Measurements from ENCODE around the gene ANKRD60. TPM values are rescaled to one million over a fixed set of nuclear protein-coding genes. Genes with fewer than 3 reads are reported as not detected.

The ANKRD60 gene
- total RNA-seq, 1 experiment from 2014 or later: not detected

- TF ChIP-seq, protein P1, sequence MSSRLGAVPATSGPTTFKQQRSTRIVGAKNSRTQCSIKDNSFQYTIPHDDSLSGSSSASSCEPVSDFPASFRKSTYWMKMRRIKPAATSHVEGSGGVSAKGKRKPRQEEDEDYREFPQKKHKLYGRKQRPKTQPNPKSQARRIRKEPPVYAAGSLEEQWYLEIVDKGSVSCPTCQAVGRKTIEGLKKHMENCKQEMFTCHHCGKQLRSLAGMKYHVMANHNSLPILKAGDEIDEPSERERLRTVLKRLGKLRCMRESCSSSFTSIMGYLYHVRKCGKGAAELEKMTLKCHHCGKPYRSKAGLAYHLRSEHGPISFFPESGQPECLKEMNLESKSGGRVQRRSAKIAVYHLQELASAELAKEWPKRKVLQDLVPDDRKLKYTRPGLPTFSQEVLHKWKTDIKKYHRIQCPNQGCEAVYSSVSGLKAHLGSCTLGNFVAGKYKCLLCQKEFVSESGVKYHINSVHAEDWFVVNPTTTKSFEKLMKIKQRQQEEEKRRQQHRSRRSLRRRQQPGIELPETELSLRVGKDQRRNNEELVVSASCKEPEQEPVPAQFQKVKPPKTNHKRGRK (CRISPR knock-in tag; IDR thresholded peaks at IDR 0.05; ENCODE audit: borderline replicate concordance): no peak
- no peak for TF ChIP-seq IRF2 (CRISPR knock-in tag; IDR thresholded peaks at IDR 0.05; ENCODE audit: borderline replicate concordance, low read depth)
- TF ChIP-seq GABPB1 (CRISPR knock-in tag; IDR thresholded peaks at IDR 0.05): no peak
- TF ChIP-seq ZNF425 (CRISPR knock-in tag; conservative IDR thresholded peaks at IDR 0.05): no peak
- no peak for TF ChIP-seq OVOL2 (CRISPR knock-in tag; IDR thresholded peaks at IDR 0.05; ENCODE audit: borderline replicate concordance)
- no peak for TF ChIP-seq ZNF121 (CRISPR knock-in tag; IDR thresholded peaks at IDR 0.05)
- TF ChIP-seq, protein P2, sequence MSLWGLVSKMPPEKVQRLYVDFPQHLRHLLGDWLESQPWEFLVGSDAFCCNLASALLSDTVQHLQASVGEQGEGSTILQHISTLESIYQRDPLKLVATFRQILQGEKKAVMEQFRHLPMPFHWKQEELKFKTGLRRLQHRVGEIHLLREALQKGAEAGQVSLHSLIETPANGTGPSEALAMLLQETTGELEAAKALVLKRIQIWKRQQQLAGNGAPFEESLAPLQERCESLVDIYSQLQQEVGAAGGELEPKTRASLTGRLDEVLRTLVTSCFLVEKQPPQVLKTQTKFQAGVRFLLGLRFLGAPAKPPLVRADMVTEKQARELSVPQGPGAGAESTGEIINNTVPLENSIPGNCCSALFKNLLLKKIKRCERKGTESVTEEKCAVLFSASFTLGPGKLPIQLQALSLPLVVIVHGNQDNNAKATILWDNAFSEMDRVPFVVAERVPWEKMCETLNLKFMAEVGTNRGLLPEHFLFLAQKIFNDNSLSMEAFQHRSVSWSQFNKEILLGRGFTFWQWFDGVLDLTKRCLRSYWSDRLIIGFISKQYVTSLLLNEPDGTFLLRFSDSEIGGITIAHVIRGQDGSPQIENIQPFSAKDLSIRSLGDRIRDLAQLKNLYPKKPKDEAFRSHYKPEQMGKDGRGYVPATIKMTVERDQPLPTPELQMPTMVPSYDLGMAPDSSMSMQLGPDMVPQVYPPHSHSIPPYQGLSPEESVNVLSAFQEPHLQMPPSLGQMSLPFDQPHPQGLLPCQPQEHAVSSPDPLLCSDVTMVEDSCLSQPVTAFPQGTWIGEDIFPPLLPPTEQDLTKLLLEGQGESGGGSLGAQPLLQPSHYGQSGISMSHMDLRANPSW (CRISPR knock-in tag; conservative IDR thresholded peaks at IDR 0.05; ENCODE audit: low read depth): no peak
- TF ChIP-seq, protein P3, sequence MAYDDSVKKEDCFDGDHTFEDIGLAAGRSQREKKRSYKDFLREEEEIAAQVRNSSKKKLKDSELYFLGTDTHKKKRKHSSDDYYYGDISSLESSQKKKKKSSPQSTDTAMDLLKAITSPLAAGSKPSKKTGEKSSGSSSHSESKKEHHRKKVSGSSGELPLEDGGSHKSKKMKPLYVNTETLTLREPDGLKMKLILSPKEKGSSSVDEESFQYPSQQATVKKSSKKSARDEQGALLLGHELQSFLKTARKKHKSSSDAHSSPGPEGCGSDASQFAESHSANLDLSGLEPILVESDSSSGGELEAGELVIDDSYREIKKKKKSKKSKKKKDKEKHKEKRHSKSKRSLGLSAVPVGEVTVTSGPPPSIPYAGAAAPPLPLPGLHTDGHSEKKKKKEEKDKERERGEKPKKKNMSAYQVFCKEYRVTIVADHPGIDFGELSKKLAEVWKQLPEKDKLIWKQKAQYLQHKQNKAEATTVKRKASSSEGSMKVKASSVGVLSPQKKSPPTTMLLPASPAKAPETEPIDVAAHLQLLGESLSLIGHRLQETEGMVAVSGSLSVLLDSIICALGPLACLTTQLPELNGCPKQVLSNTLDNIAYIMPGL (CRISPR knock-in tag; IDR thresholded peaks at IDR 0.05): no peak
- TF ChIP-seq JUN (CRISPR knock-in tag; IDR thresholded peaks at IDR 0.05): no peak
- no peak for TF ChIP-seq EMX1 (CRISPR knock-in tag; IDR thresholded peaks at IDR 0.05)
- no peak for TF ChIP-seq MYBL2 (CRISPR knock-in tag; IDR thresholded peaks at IDR 0.05)
- TF ChIP-seq SOX15 (CRISPR knock-in tag; IDR thresholded peaks at IDR 0.05): no peak
Observed at GRCh38 chr20:58179083-58179431, 49.4 kb downstream of the ANKRD60 start (continued).

GRCh38 chr20:58177799-58178198, 50.7 kb downstream of the ANKRD60 start:
- ChIA-PET POLR2A (no interaction called here), CTCF (interaction anchor here (0.9 to 1.8 kb wide), 3 partner anchors 29 to 555 kb away, joined by 3 to 4 read pairs (median 3); no protein-coding TSS in a partner anchor)
- DNase-seq (ENCODE audit: low spot score) (no peak), ATAC-seq (no peak)
- Mint-ChIP-seq H3K9me3 (no peaks in the 10 kb centered on the region), H3K36me3 (no peaks in the 10 kb centered on the region), H3K27ac (no peak overlapping the region), H3K4me3 (no peak overlapping the region), H3K27me3 (ENCODE audit: low read depth) (peaks cover 24% of the 10 kb centered on the region), H3K4me1 (peaks cover 21% of the 10 kb centered on the region)
- TF ChIP-seq FOXJ3 (CRISPR knock-in tag; IDR thresholded peaks at IDR 0.05; ENCODE audit: borderline replicate concordance): no peak
- TF ChIP-seq, protein P4, sequence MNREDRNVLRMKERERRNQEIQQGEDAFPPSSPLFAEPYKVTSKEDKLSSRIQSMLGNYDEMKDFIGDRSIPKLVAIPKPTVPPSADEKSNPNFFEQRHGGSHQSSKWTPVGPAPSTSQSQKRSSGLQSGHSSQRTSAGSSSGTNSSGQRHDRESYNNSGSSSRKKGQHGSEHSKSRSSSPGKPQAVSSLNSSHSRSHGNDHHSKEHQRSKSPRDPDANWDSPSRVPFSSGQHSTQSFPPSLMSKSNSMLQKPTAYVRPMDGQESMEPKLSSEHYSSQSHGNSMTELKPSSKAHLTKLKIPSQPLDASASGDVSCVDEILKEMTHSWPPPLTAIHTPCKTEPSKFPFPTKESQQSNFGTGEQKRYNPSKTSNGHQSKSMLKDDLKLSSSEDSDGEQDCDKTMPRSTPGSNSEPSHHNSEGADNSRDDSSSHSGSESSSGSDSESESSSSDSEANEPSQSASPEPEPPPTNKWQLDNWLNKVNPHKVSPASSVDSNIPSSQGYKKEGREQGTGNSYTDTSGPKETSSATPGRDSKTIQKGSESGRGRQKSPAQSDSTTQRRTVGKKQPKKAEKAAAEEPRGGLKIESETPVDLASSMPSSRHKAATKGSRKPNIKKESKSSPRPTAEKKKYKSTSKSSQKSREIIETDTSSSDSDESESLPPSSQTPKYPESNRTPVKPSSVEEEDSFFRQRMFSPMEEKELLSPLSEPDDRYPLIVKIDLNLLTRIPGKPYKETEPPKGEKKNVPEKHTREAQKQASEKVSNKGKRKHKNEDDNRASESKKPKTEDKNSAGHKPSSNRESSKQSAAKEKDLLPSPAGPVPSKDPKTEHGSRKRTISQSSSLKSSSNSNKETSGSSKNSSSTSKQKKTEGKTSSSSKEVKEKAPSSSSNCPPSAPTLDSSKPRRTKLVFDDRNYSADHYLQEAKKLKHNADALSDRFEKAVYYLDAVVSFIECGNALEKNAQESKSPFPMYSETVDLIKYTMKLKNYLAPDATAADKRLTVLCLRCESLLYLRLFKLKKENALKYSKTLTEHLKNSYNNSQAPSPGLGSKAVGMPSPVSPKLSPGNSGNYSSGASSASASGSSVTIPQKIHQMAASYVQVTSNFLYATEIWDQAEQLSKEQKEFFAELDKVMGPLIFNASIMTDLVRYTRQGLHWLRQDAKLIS (CRISPR knock-in tag; IDR thresholded peaks at IDR 0.05; ENCODE audit: borderline replicate concordance): no peak
- TF ChIP-seq ZNF396 (CRISPR knock-in tag; IDR thresholded peaks at IDR 0.05; ENCODE audit: borderline replicate concordance): no peak
- TF ChIP-seq TP53 (CRISPR knock-in tag; IDR thresholded peaks at IDR 0.05): no peak
- TF ChIP-seq NFATC4 (CRISPR knock-in tag; IDR thresholded peaks at IDR 0.05): no peak
- no peak for TF ChIP-seq MLX (CRISPR knock-in tag; IDR thresholded peaks at IDR 0.05)
- no peak for TF ChIP-seq ZBTB21 (CRISPR knock-in tag; IDR thresholded peaks at IDR 0.05; ENCODE audit: borderline replicate concordance)
- TF ChIP-seq SOX15 (CRISPR knock-in tag; IDR thresholded peaks at IDR 0.05): no peak
- TF ChIP-seq ZNF138 (CRISPR knock-in tag; conservative IDR thresholded peaks at IDR 0.05): no peak
- TF ChIP-seq RELA (CRISPR knock-in tag; IDR thresholded peaks at IDR 0.05; ENCODE audit: borderline replicate concordance): no peak
- TF ChIP-seq NFE2L1 (CRISPR knock-in tag; IDR thresholded peaks at IDR 0.05): no peak
- TF ChIP-seq, protein P5, sequence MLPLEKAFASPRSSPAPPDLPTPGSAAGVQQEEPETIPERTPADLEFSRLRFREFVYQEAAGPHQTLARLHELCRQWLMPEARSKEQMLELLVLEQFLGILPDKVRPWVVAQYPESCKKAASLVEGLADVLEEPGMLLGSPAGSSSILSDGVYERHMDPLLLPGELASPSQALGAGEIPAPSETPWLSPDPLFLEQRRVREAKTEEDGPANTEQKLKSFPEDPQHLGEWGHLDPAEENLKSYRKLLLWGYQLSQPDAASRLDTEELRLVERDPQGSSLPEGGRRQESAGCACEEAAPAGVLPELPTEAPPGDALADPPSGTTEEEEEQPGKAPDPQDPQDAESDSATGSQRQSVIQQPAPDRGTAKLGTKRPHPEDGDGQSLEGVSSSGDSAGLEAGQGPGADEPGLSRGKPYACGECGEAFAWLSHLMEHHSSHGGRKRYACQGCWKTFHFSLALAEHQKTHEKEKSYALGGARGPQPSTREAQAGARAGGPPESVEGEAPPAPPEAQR (CRISPR knock-in tag; IDR thresholded peaks at IDR 0.05): no peak

Data from WTC11 (cell line).